GM12874 (cell line): ENCODE measurements around the gene VOPP1.

Source experiments
- CTCF ChIP-seq: IDR thresholded peaks from 2 replicates; pipeline ENCODE4 v1.5.1; 2011; ENCODE audit warnings: low read depth, mild to moderate bottlenecking, control low read depth, low read length, moderate library complexity; ENCODE audit not compliant: insufficient read depth

The VOPP1 gene

GRCh38 chr7:55554038-55554437 lies 18.3 kb downstream of the VOPP1 start:
- no peak for TF ChIP-seq CTCF

DNA sequence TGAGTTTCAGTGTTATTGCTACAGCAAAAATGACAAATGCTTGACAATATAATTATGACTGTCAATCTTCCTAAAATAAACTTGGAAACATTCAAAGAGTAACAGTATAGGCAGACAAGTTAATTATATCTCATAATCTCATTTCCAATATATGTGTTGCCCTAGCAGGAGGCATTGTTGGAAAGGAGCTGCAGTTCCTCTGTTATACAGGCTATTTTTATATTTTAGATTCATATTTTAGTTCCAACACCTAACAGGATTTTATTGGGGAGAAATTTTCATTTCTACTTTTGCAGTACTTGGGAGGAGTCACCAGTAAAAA lies 19.3 kb downstream of the VOPP1 start:
- TF ChIP-seq CTCF, result no peak

DNA sequence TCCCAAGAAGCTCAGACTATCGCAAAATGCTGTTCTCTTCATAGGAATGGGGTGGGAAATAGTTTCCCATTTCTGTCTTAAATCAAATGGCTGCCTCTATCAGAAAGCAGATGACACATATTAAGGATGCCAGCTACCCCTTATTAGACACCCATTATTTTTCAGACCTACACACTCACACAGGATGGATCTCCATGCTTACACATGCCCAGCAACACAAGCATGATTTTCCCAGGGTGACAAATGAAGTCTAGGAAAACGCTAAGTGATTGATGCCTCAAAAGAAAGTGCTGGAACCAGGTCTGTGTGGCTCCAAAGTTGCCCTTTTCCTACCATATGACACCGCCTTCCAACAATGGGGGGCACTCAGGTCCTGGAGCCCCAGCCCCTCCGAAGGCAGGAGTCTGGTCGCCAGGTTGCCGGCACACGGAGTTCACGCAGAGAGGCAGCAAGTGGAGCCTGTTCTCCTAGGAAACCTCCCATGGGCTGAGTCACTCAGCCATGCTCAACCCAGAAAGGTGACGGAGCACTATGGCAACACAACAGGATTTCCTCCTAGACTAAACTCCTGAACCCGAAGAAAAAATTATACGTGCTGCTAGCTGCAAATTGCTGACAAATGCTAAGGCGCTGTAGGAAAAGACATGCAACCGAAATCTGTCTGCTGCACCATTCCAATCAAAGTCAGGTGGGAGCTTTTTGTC lies 19.8 kb downstream of the VOPP1 start:
- TF ChIP-seq CTCF, result no peak

GRCh38 chr7:55550841-55551537 lies 21.3 kb downstream of the VOPP1 start:
- TF ChIP-seq CTCF, result no peak

- TF ChIP-seq CTCF, result 0 out of 2 replicates have a peak, but pooled peaks have one; percentile 3
Measured at GRCh38 chr7:55550010-55550663, 22.2 kb downstream of the VOPP1 start.

- no peak for TF ChIP-seq CTCF
Measured at GRCh38 chr7:55549457-55549856, 22.8 kb downstream of the VOPP1 start.

GRCh38 chr7:55548295-55548731 lies 24.0 kb downstream of the VOPP1 start:
- TF ChIP-seq CTCF, result no peak
